C4-2B (cell line): ENCODE results near the gene TNFRSF8.

Experiments
- ZFX ChIP-seq: fragments of 450-650 bp; IDR thresholded peaks from 2 replicates; pipeline ENCODE4 v1.6.1; 2017
- TF ChIP-seq, protein P1 (sequence below): fragments of 450-650 bp; conservative IDR thresholded peaks from 2 replicates; pipeline ENCODE4 v1.5.1; 2017; ENCODE audit warnings: mild to moderate bottlenecking

DNA sequence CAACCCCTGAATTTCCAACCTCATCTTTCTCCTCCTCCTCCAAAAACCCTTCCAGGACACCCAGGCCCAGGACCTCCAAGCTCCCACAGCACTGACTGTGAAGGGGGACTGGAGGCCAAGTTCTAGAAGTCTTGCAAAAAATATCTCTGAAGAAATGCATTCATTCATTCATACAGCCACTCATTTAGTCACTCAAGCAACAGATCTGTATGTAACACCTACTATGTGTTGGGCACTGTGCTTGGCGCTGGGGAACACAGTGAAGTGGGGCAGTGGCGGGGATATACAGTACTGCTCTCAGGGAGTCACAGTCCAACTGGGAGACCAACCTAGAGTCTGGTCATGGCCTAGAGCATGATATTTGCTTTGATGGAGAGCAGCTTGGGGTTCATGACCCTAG is 88.4 kb downstream of the TNFRSF8 start:
- TF ChIP-seq, protein P1, sequence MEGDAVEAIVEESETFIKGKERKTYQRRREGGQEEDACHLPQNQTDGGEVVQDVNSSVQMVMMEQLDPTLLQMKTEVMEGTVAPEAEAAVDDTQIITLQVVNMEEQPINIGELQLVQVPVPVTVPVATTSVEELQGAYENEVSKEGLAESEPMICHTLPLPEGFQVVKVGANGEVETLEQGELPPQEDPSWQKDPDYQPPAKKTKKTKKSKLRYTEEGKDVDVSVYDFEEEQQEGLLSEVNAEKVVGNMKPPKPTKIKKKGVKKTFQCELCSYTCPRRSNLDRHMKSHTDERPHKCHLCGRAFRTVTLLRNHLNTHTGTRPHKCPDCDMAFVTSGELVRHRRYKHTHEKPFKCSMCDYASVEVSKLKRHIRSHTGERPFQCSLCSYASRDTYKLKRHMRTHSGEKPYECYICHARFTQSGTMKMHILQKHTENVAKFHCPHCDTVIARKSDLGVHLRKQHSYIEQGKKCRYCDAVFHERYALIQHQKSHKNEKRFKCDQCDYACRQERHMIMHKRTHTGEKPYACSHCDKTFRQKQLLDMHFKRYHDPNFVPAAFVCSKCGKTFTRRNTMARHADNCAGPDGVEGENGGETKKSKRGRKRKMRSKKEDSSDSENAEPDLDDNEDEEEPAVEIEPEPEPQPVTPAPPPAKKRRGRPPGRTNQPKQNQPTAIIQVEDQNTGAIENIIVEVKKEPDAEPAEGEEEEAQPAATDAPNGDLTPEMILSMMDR = no peak
- TF ChIP-seq ZFX = no peak
